NCI-H526 (cell line): ENCODE measurements around the gene KPRP.

Experiments used
- DNase-seq, 2 experiments: peaks; one replicate each; lab custom pipeline; 2025; lab: John Stamatoyannopoulos, UW

Gene KPRP, protein sequence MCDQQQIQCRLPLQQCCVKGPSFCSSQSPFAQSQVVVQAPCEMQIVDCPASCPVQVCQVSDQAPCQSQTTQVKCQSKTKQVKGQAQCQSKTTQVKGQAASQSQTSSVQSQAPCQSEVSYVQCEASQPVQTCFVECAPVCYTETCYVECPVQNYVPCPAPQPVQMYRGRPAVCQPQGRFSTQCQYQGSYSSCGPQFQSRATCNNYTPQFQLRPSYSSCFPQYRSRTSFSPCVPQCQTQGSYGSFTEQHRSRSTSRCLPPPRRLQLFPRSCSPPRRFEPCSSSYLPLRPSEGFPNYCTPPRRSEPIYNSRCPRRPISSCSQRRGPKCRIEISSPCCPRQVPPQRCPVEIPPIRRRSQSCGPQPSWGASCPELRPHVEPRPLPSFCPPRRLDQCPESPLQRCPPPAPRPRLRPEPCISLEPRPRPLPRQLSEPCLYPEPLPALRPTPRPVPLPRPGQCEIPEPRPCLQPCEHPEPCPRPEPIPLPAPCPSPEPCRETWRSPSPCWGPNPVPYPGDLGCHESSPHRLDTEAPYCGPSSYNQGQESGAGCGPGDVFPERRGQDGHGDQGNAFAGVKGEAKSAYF

GRCh38 chr1:152757747-152758146 is at the start of gene KPRP:
KPRP (plus strand) TSS chr1:152758025; CDS start chr1:152759589, 1,564 bp downstream.
- DNase-seq: no peak

DNA sequence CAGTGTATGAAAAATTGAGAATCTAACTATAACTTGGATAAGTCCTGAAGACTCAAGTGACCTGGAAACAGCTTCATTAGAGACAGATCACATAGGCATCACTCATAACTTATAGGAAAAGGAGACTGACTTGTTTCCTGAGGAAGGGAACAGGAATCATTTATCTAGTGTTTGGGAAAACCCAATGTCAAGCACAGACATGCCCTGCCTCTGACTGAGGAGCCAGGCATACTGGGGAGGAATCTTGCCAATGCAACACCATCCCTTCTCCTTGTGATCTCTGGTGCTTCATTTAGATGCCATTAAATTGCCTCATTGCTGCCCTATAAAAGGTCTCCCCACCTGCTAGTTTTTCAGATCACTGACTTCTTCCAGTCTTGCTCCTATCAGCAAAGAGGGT is 39.6 kb upstream of the KPRP start:
- DNase-seq: no peak

- DNase-seq: no peak
These were observed 32.6 kb upstream of the KPRP start for GRCh38 chr1:152725261-152725660.

GRCh38 chr1:152728986-152729385 is 28.8 kb upstream of the KPRP start:
- DNase-seq: no peak

DNA sequence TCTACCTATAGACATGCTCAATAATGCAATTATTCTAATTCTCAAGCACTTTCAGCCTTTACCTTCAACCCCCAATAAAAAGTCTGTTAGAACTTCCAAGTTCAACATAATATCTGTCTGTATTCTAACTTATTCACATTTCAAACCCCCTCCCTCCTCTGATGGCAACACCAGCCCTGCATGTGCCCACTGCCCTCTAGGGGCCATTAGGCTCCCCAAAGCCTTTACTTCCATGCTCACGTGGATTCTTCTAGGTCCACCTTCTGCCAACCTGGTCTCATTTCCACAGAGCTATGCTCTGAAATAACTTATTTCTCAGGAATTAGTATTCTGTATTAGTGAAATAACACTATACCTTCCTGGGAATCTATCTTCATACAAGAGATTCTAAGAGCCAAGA is 22.2 kb upstream of the KPRP start:
- no peak for DNase-seq

DNA sequence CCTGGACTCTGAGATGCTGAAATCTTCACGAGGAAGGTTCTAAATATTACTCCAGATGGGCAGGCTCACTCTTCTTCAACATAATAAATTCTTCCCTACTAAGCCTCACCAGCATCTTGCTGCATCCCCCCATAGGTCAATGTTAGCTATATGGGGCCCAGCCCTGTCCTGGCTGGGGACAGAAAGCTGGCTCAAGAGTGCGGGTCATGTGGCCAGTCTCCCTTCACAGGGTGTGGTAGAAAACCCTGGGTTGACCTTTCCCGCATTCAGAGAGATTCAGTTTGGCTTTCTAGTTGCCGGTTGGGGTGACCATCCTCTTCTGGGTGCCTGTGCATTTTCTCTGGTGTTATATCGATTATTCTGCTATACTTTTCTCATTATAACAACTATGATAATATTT is 19.8 kb upstream of the KPRP start:
- DNase-seq: no peak

DNA sequence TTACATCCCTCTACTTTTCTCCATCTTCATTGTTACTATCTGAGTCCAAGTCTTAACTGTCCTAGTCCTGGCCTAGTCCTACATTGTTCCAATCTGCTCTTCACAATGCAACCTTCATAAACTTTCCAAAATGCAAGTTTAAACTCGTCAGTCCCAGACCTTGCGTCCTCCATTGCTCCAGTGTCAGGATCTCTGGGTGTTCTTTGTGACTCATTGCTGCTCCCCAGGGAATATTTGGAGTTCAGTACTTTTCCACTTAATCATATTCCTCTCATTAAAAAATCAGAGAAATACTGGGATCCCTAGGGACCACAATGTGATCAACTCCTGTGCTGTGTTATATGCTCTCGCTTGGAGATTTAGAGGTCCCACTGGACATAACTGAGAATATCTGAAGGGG is 18.0 kb upstream of the KPRP start:
- DNase-seq: no peak

- no peak for DNase-seq
These were observed 16.2 kb upstream of the KPRP start for GRCh38 chr1:152741656-152742055.

GRCh38 chr1:152743371-152744145 is 14.3 kb upstream of the KPRP start:
- DNase-seq: no peak

GRCh38 chr1:152745289-152745704 is 12.5 kb upstream of the KPRP start:
- no peak for DNase-seq

DNA sequence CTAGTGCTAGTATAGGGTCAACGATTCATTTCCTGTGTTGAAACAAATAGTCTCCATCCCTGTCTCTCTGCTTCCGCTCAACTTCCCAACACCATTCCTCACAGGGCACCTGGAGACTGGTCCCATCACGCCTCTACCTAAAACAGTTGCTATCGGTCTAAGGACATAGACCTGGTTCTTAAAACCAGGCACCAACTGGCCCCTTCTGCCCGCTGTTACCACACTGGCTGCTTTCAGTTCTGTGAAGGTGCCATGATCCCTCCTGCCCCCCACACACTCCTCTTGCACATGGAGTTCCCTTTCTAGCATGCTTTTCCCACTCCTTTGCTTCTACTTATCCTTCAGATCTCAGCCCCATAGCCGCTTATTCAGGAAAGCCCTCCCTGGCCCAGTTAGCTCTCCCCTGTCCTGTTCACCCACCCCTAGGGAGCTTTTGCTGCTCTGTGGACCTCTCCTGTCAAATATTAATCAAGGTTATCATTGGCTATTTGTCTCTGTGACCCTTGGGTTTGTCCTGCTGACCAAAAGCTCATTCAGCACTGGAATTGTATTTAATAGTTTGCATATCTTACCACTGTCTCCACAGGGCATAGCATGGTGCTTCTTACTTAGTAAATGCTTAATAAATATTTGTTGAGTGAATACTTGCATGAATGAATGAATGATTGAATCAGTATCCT is 11.9 kb upstream of the KPRP start:
- DNase-seq: no peak

DNA sequence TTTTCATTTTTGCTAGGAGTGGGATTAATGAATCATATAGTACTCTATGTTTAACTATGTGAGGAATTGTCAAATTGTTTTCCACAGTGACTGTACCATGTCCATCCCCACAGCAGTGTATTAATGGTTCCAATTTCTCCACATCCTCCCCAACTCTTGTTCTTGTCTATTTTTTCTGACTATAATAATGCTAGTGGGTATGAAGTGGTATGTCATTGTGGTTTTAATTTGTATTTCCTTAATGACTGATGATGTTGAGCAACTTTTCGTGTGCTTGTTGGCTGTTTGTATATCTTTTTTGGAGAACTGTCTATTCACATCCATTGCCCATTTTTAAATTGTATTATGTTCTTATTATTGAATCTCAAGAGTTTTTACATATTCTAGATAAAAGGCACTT is 10.0 kb upstream of the KPRP start:
- DNase-seq: no peak

DNA sequence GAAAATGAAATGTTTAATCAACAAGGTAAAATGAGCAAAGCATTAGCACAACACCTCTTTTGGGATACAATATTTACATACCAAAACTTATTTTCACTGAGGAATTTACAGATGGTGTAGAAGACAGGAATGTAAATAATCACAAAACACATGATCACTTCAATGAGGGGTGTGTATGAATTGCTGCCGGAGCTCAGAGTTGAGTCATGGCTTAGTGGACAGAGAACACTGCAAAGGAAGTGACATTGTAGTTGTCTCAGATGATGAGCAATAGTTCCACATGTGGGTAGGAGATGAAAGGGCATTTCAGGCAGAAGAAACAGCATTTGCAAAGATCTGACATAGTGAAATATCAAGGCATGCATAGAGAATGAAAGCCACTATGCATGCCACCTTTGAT is 5.6 kb upstream of the KPRP start:
- no peak for DNase-seq

GRCh38 chr1:152753586-152753985 is 4.2 kb upstream of the KPRP start:
- DNase-seq: no peak

DNA sequence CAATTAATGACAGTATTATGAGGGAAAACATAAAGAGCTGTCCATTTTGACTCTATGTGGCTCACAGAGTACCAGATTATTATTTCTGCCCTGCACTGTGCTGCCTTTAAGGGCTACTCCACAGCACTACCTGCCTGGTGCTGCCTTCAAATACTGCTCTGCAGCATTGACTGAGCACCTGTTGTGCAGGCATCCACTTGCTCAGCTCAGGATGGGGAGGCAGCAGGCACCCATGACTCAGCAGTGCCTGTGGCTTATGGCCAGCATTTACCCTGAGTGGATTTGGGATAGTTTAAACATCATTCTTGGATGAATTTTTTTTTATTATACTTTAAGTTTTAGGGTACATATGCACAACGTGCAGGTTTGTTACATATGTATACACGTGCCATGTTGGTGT is 953 bp upstream of the KPRP start:
- DNase-seq: no peak

GRCh38 chr1:152758636-152759035 is 811 bp downstream of the KPRP start:
- no peak for DNase-seq

DNA sequence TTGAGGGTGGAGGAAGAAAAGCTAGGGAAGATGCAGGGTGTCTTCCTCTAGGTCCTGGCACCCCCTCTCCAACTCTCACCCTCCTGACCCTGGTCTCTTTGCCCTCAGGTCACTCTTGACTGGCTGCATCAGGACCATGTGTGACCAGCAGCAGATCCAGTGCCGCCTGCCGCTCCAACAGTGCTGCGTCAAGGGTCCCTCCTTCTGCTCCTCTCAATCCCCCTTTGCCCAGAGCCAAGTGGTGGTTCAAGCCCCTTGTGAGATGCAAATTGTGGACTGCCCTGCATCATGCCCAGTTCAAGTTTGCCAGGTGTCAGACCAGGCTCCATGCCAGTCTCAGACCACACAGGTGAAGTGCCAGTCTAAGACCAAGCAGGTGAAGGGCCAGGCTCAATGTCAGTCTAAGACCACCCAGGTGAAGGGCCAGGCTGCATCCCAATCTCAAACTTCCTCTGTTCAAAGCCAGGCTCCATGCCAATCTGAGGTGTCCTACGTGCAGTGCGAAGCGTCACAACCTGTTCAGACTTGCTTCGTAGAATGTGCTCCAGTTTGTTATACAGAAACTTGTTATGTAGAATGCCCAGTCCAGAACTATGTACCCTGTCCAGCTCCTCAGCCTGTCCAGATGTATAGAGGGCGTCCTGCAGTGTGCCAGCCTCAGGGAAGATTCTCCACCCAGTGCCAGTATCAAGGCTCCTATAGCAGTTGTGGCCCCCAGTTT is 1.8 kb downstream of the KPRP start:
- no peak for DNase-seq

GRCh38 chr1:152760551-152761190 is 2.8 kb downstream of the KPRP start:
- DNase-seq: no peak

DNA sequence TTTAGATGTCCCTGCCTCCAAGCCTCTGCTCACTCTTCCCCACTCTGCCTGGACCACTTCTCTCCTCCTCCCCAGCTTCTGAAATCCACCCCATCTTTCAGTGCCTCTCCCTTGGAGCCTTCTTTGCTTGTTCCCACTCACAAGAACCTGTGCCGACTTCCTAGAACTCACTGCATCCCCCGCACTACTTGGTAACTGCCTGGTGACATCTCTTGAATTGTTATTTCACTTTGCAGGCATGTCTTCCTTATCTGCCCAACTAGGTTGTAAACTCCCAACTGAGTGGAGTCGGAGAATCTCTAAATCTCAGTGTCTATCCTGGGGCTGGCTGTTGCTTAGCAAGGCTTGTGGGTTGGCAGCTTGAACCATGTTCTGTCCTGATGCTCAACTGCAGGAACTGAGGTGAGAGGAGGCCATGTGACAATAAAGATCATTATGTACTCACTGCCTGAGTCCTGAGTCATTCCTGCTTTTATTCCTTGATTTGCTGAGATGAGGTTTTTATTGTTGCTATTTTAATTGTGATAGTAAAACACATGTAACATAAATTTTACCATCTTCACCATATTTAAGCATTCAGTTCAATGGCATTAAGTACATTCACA is 3.9 kb downstream of the KPRP start:
- no peak for DNase-seq

- no peak for DNase-seq
These were observed 11.2 kb downstream of the KPRP start for GRCh38 chr1:152768847-152769533.
